Panc1 (cell line): ENCODE results near the gene PDE11A.

ENCODE experiments used
- CTCF ChIP-seq: fragments of 450-650 bp; IDR thresholded peaks from 2 replicates; pipeline ENCODE4 v1.5.1; 2017; ENCODE audit warnings: mild to moderate bottlenecking
- POLR2AphosphoS5 ChIP-seq: IDR thresholded peaks from 2 replicates; pipeline ENCODE4 v1.6.1; 2012; ENCODE audit warnings: mild to moderate bottlenecking, low read depth, low read length, moderate library complexity
- TF ChIP-seq, protein P1 (sequence below), 2 experiments: IDR thresholded peaks; 2 replicates each; pipeline ENCODE4 v1.6.1; 2011 to 2012; ENCODE audit warnings: low read depth in 2 of 2, control low read depth in 1 of 2, low read length in 1 of 2, mild to moderate bottlenecking in 1 of 2, moderate library complexity in 1 of 2; ENCODE audit not compliant: insufficient read depth in 1 of 2

GRCh38 chr2:177758591-177759371, 313.8 kb downstream of the PDE11A start:
- TF ChIP-seq CTCF (peak; percentile 70), POLR2AphosphoS5 (no peak)
- TF ChIP-seq, protein P1, sequence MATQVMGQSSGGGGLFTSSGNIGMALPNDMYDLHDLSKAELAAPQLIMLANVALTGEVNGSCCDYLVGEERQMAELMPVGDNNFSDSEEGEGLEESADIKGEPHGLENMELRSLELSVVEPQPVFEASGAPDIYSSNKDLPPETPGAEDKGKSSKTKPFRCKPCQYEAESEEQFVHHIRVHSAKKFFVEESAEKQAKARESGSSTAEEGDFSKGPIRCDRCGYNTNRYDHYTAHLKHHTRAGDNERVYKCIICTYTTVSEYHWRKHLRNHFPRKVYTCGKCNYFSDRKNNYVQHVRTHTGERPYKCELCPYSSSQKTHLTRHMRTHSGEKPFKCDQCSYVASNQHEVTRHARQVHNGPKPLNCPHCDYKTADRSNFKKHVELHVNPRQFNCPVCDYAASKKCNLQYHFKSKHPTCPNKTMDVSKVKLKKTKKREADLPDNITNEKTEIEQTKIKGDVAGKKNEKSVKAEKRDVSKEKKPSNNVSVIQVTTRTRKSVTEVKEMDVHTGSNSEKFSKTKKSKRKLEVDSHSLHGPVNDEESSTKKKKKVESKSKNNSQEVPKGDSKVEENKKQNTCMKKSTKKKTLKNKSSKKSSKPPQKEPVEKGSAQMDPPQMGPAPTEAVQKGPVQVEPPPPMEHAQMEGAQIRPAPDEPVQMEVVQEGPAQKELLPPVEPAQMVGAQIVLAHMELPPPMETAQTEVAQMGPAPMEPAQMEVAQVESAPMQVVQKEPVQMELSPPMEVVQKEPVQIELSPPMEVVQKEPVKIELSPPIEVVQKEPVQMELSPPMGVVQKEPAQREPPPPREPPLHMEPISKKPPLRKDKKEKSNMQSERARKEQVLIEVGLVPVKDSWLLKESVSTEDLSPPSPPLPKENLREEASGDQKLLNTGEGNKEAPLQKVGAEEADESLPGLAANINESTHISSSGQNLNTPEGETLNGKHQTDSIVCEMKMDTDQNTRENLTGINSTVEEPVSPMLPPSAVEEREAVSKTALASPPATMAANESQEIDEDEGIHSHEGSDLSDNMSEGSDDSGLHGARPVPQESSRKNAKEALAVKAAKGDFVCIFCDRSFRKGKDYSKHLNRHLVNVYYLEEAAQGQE (IDR thresholded peaks at IDR 0.05; ENCODE audit: insufficient read depth in 1 of 2, low read depth in 2 of 2, low read length in 1 of 2): no peak
